HG02884 (cell line): ENCODE measurements around the gene MCAT.

Source experiments
- ATAC-seq: cut with Tn5 transposase; IDR thresholded peaks from one replicate; pipeline ENCODE4 v1.9.1; 2021; ENCODE audit warnings: mild to moderate bottlenecking, moderate library complexity; ENCODE audit not compliant: unreplicated experiment

MCAT gene

DNA sequence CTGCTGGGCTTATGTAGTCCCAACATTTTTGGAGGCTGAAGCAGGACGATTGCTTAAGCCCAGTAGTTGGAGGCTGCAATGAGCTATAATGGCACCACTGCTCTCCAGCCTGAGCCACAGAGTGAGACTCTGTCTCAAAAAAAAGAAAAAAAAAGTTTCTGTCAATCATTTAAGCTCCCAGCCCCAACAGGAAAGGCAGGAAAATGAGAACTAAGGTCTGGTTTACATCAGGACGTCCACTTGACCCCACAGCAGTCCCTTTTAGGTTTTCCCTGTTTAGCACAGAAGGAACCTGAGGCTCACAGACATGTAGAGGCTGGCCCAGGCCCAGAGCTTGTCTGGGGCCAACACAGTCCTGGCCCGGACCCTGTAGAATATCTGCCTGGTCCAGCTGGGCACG, 44.8 kb downstream of the MCAT start:
- no peak for ATAC-seq

DNA sequence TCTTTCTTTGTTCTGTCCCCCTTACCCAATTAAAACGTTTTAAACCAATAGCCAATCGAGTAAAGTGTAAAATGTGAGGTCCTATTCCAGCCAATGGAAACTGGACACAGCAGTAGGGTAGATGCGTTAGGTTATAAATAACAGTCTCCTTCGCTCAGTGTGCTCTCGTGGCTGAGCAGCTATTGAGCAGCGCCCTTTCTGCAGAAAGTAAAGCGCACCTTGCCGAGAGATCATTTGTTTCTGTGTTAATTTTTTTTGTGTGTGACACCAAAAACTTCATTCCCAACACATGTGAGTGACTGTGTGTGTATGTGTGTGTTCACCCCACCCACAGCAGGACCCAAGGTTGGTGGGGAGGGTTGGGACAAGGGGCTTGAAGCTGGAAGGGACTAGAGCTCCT, 46.8 kb downstream of the MCAT start:
- no peak for ATAC-seq

DNA sequence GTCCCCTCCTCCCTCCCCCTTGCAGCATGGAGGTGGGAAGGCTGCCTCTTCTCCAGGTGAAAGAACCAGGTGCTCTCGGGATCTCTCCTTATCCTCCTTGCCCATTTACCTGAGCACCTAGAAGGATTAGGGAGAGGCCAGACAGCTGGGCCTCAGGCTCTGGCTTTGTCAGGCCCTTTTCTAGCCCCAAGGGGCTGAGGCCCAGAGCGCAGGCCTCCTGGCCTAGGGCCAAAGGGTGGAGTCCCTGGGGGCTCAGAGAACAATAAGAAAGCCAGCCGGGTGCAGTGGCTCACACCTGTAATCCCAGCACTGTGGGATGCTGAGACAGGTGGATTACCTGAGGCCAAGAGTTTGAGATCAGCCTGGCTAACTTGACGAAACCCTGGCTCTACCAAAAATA, 48.6 kb downstream of the MCAT start:
- no peak for ATAC-seq

DNA sequence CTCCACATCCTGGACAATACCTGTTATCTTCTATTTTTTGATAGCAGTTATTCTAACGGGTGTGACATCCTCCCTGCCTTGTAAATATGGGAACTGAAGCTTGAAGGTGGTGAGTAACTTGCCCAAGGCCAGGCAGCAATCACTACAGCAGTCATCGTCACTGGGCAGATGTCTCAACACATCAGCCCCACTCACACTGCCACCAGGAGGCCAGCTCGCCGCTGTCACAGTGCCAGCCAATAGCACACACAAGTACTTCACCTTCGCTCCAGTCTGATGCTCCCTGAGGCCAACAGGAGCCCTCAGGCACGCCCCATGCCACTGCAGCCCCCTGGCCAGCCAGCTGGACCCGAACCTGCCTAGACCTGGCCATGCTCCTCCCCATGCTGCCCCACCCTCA, 49.1 kb downstream of the MCAT start:
- ATAC-seq, result no peak

DNA sequence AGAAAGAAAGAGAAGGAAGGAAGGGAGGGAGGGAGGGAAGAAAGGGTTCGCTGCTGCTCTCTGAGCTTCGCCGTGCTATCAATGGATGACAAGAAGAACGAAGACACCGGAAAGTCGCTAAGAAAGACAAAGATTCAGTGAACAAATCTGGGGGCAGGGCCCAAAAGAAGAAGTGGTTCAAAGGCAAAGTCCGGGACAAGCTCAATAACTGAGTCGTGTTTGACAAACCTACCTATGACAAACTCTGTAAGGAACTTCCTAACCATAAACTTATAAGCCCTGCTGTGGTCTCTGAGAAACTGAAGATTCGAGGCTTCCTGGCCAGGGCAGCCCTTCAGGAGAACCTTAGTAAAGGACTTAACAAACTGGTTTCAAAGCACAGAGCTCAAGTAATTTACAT, 51.1 kb downstream of the MCAT start:
- ATAC-seq, result no peak

DNA sequence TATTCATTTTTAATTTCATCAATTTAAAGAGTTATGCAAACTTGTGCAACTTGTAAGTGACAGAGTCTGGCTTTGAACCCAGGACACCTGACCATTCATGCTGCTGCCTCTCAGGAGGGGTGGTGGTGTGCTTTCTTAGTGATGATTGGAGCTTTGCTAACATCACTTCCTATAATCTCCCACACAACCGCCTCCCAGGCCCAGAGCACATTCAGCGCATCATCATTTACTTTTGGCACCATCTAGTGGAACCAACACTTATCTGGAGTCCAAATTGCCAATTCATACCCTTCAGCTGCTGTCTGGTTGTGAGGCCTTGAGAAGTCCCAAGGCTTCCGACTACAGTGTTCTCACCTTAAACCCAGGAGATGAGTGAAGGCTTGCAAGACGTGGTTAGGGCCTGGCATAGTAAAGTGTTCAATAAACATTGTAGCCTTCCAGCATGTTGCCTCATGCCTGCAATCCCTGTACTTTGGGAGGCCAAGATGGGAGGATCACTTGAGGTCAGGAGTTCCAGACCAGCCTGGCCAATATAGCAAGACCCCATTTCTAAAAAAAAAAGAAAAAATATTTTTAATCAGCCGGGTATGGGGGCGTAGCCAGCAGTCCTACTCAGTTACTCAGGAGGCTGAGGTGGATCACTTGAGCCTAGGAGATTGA, 52.9 kb downstream of the MCAT start:
- ATAC-seq, result no peak

DNA sequence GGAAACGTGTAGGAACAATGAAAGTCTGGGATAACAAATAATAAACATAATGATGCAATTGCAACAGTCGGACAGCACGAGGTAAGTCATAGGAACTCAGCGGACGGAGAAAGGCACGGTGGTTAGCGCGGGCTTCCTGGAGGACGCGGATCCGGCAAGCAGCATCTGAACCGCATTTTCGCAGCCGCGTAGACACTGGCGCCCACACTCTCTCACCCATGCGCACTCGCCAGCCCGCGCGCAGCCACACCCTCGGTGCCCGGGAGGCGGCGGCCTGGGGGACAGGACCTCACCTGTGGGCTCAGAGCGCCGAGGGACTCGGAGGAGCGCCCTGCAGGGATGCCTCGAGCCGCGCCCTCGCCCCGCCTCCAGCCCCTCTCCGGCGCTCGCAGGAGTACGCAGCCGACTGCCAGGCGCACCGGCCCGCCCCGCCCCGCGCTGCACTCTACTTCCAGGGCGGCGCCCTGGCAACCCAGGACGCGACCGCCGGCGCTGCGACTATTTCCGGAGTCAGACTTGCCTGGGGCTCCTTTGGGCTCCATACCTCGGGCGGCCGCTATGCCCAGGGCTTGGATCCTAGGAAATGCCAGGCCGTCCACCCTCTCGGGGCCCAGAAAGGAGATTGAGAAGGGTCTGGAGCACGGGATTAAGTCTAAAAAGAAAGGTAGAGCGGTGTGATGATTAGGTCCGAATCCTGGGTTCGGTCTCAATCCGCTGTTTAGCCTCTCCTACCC, 54.0 kb downstream of the MCAT start, which contains the start of gene TTLL1:
TSS of gene TTLL1 (minus strand) at position 408 of the 734 bp plus-strand sequence. CDS start 13,805 bp downstream, outside the sequence.
- no peak for ATAC-seq

DNA sequence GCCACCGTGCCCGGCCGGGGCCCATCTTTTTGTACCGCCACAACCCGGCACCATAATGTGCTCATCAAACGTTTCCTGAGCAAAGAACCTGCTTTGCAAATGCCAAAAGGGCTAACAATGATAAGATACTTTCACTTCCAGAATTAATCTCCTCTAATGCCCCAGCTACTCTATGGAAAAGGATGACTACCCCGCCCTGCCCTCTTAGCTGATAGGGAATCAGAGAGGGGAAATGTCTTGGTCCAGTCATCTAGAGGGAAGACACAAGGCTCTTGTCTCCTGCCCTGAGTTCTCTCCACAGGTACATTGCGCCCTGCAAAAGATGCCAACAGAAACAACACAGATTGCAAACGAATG, 54.6 kb downstream of the MCAT start:
- ATAC-seq, result no peak

DNA sequence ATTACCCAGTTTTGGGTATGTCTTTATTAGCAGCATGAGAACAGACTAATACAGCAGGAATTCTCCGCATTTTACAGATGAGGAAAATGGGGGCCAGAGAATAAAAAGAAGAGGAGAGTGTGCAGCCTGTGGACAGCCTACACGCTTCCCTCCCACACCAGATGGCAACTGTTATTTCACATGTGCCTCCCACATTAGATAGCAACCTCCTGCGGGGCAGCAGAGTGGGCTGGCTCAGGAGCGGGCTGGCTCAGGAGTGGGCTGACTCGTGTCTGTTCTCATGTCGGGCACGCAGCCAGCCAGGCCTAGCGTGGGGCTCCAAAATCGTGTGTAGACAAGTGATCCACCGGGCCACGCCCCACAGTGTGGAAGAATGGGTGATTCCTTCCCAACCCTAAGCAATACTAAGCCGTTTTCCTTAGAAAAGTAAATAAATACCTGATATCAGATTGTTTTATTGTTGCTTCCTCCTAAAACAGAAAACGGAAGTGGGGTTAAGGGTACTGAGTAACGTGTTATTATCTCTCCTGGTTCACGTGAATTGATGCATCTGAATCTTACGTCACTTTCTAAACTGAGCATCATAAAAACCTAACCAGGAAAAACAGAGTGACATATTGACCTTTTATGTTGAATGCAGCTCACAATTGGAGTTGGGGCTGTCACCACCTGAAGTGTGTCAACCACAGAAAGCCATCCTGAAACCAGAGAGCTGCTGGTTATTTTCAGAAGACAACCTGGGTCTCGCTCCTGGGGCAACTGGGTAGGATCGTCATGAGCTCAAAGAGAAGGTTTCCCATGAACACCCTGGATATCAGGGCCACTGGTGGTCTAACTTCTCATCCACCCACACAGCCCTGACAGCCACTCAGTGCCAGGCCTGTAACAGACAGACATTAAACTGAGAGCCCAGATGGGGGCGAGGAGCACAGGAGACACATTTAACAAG, 57.3 kb downstream of the MCAT start:
- no peak for ATAC-seq
